IMR-90 (cell line): Measurements from ENCODE around the gene KCNQ1. TPM values are rescaled to one million over a fixed set of nuclear protein-coding genes. Genes with fewer than 3 reads are reported as not detected.

Experiments
- ATAC-seq: fragments of 200-7000 bp; cut with Tn5 transposase; 2 replicates; pipeline ENCODE4 v1.9.1; 2020; ENCODE audit warnings: low read depth, mild to moderate bottlenecking, moderate library complexity
- BruUV-seq: library from RNA; stranded (reverse); fragments of 400-500 nt; replicated peaks from 2 replicates; lab custom pipeline; 2021; lab: Mats Ljungman, UMichigan
- CTCF ChIA-PET: fragments of 300-600 bp; formaldehyde crosslinking; extraction: SDS; loops from one replicate; lab custom pipeline; 2021; ENCODE audit warnings: antibody characterized with exemption; lab: Yijun Ruan, JAX
- POLR2A ChIA-PET: fragments of 300-600 bp; sonication (Branson Sonifier 250); formaldehyde crosslinking; loops from one replicate; lab custom pipeline; 2022; ENCODE audit warnings: antibody characterized with exemption; ENCODE audit not compliant: unreplicated experiment; lab: Charles Lee
- DNase-seq: peaks from one replicate; pipeline ENCODE4 v3.0.0; 2013
- H2AFZ ChIP-seq: replicated peaks from 2 replicates; pipeline ENCODE3; 2013; ENCODE audit warnings: low read length, mild to moderate bottlenecking; ENCODE audit not compliant: poor library complexity
- H2AK5ac ChIP-seq: 2 replicates; pipeline ENCODE4 v1.6.1; 2013; ENCODE audit warnings: low read depth, low read length, inconsistent platforms
- H2AK9ac ChIP-seq: replicated peaks from 2 replicates; pipeline ENCODE3; 2013; ENCODE audit warnings: mild to moderate bottlenecking, low read depth, low read length, moderate library complexity; ENCODE audit not compliant: poor library complexity
- H2BK120ac ChIP-seq: 2 replicates; pipeline ENCODE4 v1.6.1; 2013; ENCODE audit warnings: low read depth, low read length, inconsistent platforms
- H2BK15ac ChIP-seq: 3 replicates; pipeline ENCODE4 v1.6.1; 2013; ENCODE audit warnings: low read depth, low read length, inconsistent platforms
- H2BK20ac ChIP-seq: 2 replicates; pipeline ENCODE4 v1.6.1; 2013; ENCODE audit warnings: low read depth, mild to moderate bottlenecking, inconsistent platforms, low read length, moderate library complexity
- H2BK5ac ChIP-seq: 2 replicates; pipeline ENCODE4 v1.6.1; 2013; ENCODE audit warnings: mild to moderate bottlenecking, low read depth, low read length, inconsistent platforms; ENCODE audit not compliant: poor library complexity, severe bottlenecking
- H3K14ac ChIP-seq: replicated peaks from 2 replicates; pipeline ENCODE4 v1.6.1; 2013; ENCODE audit warnings: low read depth, low read length, inconsistent platforms
- H3K18ac ChIP-seq: 2 replicates; pipeline ENCODE4 v1.6.1; 2013; ENCODE audit warnings: low read depth, low read length, control low read depth
- H3K23ac ChIP-seq: 2 replicates; pipeline ENCODE4 v1.6.1; 2013; ENCODE audit warnings: low read depth, low read length, inconsistent platforms
- H3K27ac ChIP-seq: 2 replicates; pipeline ENCODE4 v1.5.1; 2013; ENCODE audit warnings: mild to moderate bottlenecking, control low read depth, low read length; ENCODE audit not compliant: insufficient read depth
- H3K27me3 ChIP-seq: 2 replicates; pipeline ENCODE4 v1.6.1; 2013; ENCODE audit warnings: low read length; ENCODE audit not compliant: control insufficient read depth, insufficient read depth
- H3K36me3 ChIP-seq: 2 replicates; pipeline ENCODE4 v1.6.1; 2013; ENCODE audit warnings: low read length, mixed read lengths; ENCODE audit not compliant: control insufficient read depth, insufficient read depth
- H3K4ac ChIP-seq: 2 replicates; pipeline ENCODE4 v1.6.1; 2013; ENCODE audit warnings: low read depth, low read length, inconsistent platforms
- H3K4me1 ChIP-seq: 2 replicates; pipeline ENCODE4 v1.6.1; 2013; ENCODE audit warnings: low read length, mixed read lengths; ENCODE audit not compliant: control insufficient read depth, insufficient read depth
- H3K4me2 ChIP-seq: 2 replicates; pipeline ENCODE4 v1.6.1; 2013; ENCODE audit warnings: low read depth, mild to moderate bottlenecking, control low read depth, low read length, moderate library complexity
- H3K4me3 ChIP-seq: 2 replicates; pipeline ENCODE4 v1.5.1; 2013; ENCODE audit warnings: low read depth, mild to moderate bottlenecking, control low read depth, low read length, moderate library complexity; ENCODE audit not compliant: insufficient read depth
- H3K56ac ChIP-seq: 2 replicates; pipeline ENCODE4 v1.6.1; 2013; ENCODE audit warnings: low read length, inconsistent platforms; ENCODE audit not compliant: insufficient read depth; ENCODE audit errors: extremely low read depth
- H3K79me1 ChIP-seq, 2 experiments: 2 replicates each; pipeline ENCODE4 v1.6.1; 2013; ENCODE audit warnings: low read length in 2 of 2, inconsistent platforms in 1 of 2, low read depth in 1 of 2
- H3K9ac ChIP-seq: 2 replicates; pipeline ENCODE4 v1.6.1; 2013; ENCODE audit warnings: low read depth, low read length, control low read depth
- H3K9me1 ChIP-seq: 2 replicates; pipeline ENCODE4 v1.6.1; 2013; ENCODE audit warnings: low read length, inconsistent platforms; ENCODE audit not compliant: insufficient read depth
- H3K9me3 ChIP-seq: 2 replicates; pipeline ENCODE4 v1.6.1; 2013; ENCODE audit warnings: low read length; ENCODE audit not compliant: control insufficient read depth, insufficient read depth
- H4K20me1 ChIP-seq: 2 replicates; pipeline ENCODE4 v1.6.1; 2013; ENCODE audit warnings: low read length, inconsistent platforms; ENCODE audit not compliant: insufficient read depth
- H4K5ac ChIP-seq: 2 replicates; pipeline ENCODE4 v1.6.1; 2013; ENCODE audit warnings: mild to moderate bottlenecking, low read depth, low read length, control low read depth
- H4K8ac ChIP-seq, 2 experiments: 2 replicates each; pipeline ENCODE4 v1.6.1; 2013; ENCODE audit warnings: low read depth in 2 of 2, low read length in 2 of 2, control low read depth in 1 of 2, inconsistent platforms in 1 of 2
- H4K91ac ChIP-seq: 2 replicates; pipeline ENCODE4 v1.6.1; 2013; ENCODE audit warnings: low read depth, low read length, inconsistent platforms; ENCODE audit not compliant: insufficient read depth
- CEBPB ChIP-seq: IDR thresholded peaks from 2 replicates; pipeline ENCODE4 v1.6.1; 2012; ENCODE audit warnings: low read depth, low read length, improper control_type of control experiment
- CHD1 ChIP-seq: IDR thresholded peaks from 2 replicates; pipeline ENCODE4 v1.6.1; 2012; ENCODE audit warnings: low read depth, low read length, improper control_type of control experiment
- FOS ChIP-seq: fragments of 150-350 bp; IDR thresholded peaks from 2 replicates; pipeline ENCODE4 v1.6.1; 2016; ENCODE audit warnings: low read depth, low read length
- MAFK ChIP-seq: IDR thresholded peaks from 2 replicates; pipeline ENCODE4 v1.6.1; 2012; ENCODE audit warnings: low read depth, low read length, improper control_type of control experiment
- POLR2A ChIP-seq: IDR thresholded peaks from 2 replicates; pipeline ENCODE4 v1.6.1; 2012; ENCODE audit warnings: mild to moderate bottlenecking, low read depth, low read length
- RAD21 ChIP-seq: IDR thresholded peaks from 2 replicates; pipeline ENCODE4 v1.6.1; 2012; ENCODE audit warnings: low read length, improper control_type of control experiment
- RFX5 ChIP-seq: IDR thresholded peaks from 2 replicates; pipeline ENCODE4 v1.8.0; 2012; ENCODE audit warnings: low read depth, mild to moderate bottlenecking, low read length, moderate library complexity
- SMC3 ChIP-seq: fragments of 150-350 bp; IDR thresholded peaks from 2 replicates; pipeline ENCODE4 v1.6.1; 2016; ENCODE audit warnings: low read depth, mild to moderate bottlenecking, antibody characterized with exemption, low read length, moderate library complexity
- WGBS, 2 experiments: methylation state at CpG; one replicate each; pipeline versions ENCODE4 v1.1.5 to v1.1.7; 2013; ENCODE audit warnings: missing lambda C conversion rate in 2 of 2; ENCODE audit not compliant: insufficient read length in 1 of 2; ENCODE audit errors: extremely low coverage in 2 of 2; 5-methylcytosine and 5-hydroxymethylcytosine counted together
- dilution Hi-C: fragments of 300-500 bp; cut with HindIII; formaldehyde crosslinking; loops from one replicate; pipeline ENCODE4 v1.14.3; 2018; ENCODE audit warnings: low sequenced_read_pairs; ENCODE audit not compliant: unreplicated experiment
- in situ Hi-C: fragments of 300-500 bp; cut with MboI; formaldehyde crosslinking; loops from 3 replicates; pipeline ENCODE4 v1.14.3; 2019; ENCODE audit warnings: low sequenced_read_pairs, inconsistent platforms, mixed read lengths
- intact Hi-C: fragments of 100-400 bp; cut with micrococcal nuclease; formaldehyde crosslinking; loops from 2 replicates; pipeline ENCODE4 v1.10.0; 2022
- polyA plus RNA-seq, 3 experiments: library from polyadenylated mRNA; depleted of rRNA; stranded (reverse); fragments of >200 nt; gene quantifications; 2 replicates each; pipeline ENCODE4 v1.2.3, GENCODE V29; 2012; ENCODE audit warnings: low replicate concordance in 1 of 3
- total RNA-seq: library from RNA; depleted of rRNA; stranded (reverse); fragments of >200 nt; gene quantifications from 2 replicates; pipeline ENCODE4 v1.2.3, GENCODE V29; 2012
- TF ChIP-seq, protein P1 (sequence below): fragments of 150-350 bp; IDR thresholded peaks from 2 replicates; pipeline ENCODE4 v1.6.1; 2017; ENCODE audit warnings: mild to moderate bottlenecking, antibody characterized with exemption, low read length, low read depth
- TF ChIP-seq, protein P2 (sequence below): conservative IDR thresholded peaks from 2 replicates; pipeline ENCODE4 v1.5.1; 2012; ENCODE audit warnings: mild to moderate bottlenecking, low read depth, low read length, improper control_type of control experiment

The KCNQ1 gene
- total and polyA plus RNA-seq, 2 of the 4 experiments (the other 2 are of a cell fraction): 0.07 TPM; not detected in 1

DNA sequence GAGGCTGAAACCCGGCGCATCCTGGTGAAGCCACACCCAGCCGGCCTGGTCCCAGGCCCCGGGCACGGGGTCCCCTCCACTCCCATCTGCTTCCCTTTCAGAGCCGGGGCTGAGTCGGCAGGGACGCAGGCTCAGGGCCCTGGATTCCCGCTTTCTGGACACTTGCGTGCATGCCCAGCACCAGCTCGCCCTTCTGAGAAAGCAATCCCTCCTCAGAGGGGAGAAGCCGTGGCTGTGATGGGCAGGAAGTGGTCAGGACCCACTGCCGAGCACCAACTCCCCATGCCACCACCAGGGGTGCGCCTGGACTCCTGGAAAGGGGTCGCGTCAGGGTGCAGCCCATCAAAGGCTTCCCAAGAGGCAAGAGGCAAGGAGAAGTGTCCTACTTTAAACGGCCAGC, 425.7 kb downstream of the KCNQ1 start:
- H3K27ac ChIP-seq: no peak overlapping the region
- H2AFZ ChIP-seq: peak overlapping the region; percentile 7
- no peak overlapping the region for H4K91ac ChIP-seq
- peaks cover 15% of the 10 kb centered on the region for H3K9me3 ChIP-seq
- intact Hi-C loops: no loop called here
- H2BK15ac ChIP-seq: no peak overlapping the region
- H2BK5ac ChIP-seq: no peak overlapping the region
- CTCF ChIA-PET: no interaction called here
- peaks cover 2% of the 10 kb centered on the region; the same call in 1 of the 2 replicates for H3K4me1 ChIP-seq
- H2AK9ac ChIP-seq: no peak overlapping the region
- no peak overlapping the region for H3K4me2 ChIP-seq
- POLR2A ChIA-PET: no interaction called here
- H3K14ac ChIP-seq: no peak overlapping the region
- BruUV-seq: no TSS peak
- dilution Hi-C loops: no loop called here
- H3K23ac ChIP-seq: no peak overlapping the region
- H2BK20ac ChIP-seq: no peak overlapping the region
- no peaks in the 10 kb centered on the region for H3K79me1 ChIP-seq
- in situ Hi-C loops: no loop called here
- no peaks in the 10 kb centered on the region for H3K9me1 ChIP-seq
- peaks cover 59% of the 10 kb centered on the region for H3K27me3 ChIP-seq
- H3K4ac ChIP-seq: no peak overlapping the region
- no peak overlapping the region for H3K9ac ChIP-seq
- DNase-seq (no peak), ATAC-seq (no peak)
- TF ChIP-seq, protein P1, sequence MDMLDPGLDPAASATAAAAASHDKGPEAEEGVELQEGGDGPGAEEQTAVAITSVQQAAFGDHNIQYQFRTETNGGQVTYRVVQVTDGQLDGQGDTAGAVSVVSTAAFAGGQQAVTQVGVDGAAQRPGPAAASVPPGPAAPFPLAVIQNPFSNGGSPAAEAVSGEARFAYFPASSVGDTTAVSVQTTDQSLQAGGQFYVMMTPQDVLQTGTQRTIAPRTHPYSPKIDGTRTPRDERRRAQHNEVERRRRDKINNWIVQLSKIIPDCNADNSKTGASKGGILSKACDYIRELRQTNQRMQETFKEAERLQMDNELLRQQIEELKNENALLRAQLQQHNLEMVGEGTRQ: no peak
- no peak for TF ChIP-seq RAD21
- TF ChIP-seq CEBPB: no peak
- no peak for TF ChIP-seq RFX5
- no peak for TF ChIP-seq SMC3
- TF ChIP-seq MAFK: no peak
- TF ChIP-seq FOS: no peak
- TF ChIP-seq, protein P2, sequence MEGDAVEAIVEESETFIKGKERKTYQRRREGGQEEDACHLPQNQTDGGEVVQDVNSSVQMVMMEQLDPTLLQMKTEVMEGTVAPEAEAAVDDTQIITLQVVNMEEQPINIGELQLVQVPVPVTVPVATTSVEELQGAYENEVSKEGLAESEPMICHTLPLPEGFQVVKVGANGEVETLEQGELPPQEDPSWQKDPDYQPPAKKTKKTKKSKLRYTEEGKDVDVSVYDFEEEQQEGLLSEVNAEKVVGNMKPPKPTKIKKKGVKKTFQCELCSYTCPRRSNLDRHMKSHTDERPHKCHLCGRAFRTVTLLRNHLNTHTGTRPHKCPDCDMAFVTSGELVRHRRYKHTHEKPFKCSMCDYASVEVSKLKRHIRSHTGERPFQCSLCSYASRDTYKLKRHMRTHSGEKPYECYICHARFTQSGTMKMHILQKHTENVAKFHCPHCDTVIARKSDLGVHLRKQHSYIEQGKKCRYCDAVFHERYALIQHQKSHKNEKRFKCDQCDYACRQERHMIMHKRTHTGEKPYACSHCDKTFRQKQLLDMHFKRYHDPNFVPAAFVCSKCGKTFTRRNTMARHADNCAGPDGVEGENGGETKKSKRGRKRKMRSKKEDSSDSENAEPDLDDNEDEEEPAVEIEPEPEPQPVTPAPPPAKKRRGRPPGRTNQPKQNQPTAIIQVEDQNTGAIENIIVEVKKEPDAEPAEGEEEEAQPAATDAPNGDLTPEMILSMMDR: no peak
- TF ChIP-seq POLR2A: no peak
- TF ChIP-seq CHD1: no peak
- no peak overlapping the region for H2AK5ac ChIP-seq
- no peaks in the 10 kb centered on the region for H3K36me3 ChIP-seq
- no peak overlapping the region for H4K8ac ChIP-seq
- no peaks in the 10 kb centered on the region for H4K20me1 ChIP-seq
- H4K5ac ChIP-seq: no peak overlapping the region
- H2BK120ac ChIP-seq: no peak overlapping the region
- no peak overlapping the region for H3K18ac ChIP-seq
- H3K56ac ChIP-seq: no peak overlapping the region
- no peak overlapping the region for H3K4me3 ChIP-seq
- 60% methylated on average over 1 of the region's 17 CpGs; no CpG with 5 or more reads in 1 of the 2 experiments for WGBS, 2 experiments
